ENCODE measurements around the gene AFAP1.

The AFAP1 gene

GRCh38 chr4:7733801-7734650 lies 205.6 kb downstream of the AFAP1 start:
- no peak for DNase-seq

GRCh38 chr4:7733201-7733600 lies 206.5 kb downstream of the AFAP1 start:
- no peak for DNase-seq

GRCh38 chr4:7732263-7732662 lies 207.4 kb downstream of the AFAP1 start:
- DNase-seq = no peak

DNA sequence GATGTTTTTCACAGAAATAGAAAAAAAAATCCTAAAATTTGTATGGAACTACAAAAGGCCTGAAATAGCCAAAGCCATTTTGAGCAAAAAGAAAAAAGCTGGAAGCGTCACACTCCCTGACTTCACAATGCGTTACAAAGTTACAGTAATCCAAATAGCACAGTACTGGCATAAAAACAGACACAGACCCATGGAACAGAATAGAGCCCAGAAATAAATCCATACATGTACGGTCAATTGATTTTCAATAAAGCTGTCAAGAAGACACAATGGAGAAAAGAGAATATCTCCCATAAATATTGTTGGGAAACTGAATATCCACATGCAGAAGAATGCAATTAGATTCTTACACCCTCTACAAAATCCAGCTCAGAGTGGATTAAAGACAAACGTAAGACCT lies 208.2 kb downstream of the AFAP1 start:
- no peak for DNase-seq

- no peak for DNase-seq
Measured at GRCh38 chr4:7727749-7728148, 211.9 kb downstream of the AFAP1 start.

- no peak for DNase-seq
Measured at GRCh38 chr4:7726665-7727413, 212.8 kb downstream of the AFAP1 start.

- DNase-seq = no peak
Measured at GRCh38 chr4:7725951-7726350, 213.7 kb downstream of the AFAP1 start.

GRCh38 chr4:7723625-7724024 lies 216.0 kb downstream of the AFAP1 start:
- DNase-seq = no peak

DNA sequence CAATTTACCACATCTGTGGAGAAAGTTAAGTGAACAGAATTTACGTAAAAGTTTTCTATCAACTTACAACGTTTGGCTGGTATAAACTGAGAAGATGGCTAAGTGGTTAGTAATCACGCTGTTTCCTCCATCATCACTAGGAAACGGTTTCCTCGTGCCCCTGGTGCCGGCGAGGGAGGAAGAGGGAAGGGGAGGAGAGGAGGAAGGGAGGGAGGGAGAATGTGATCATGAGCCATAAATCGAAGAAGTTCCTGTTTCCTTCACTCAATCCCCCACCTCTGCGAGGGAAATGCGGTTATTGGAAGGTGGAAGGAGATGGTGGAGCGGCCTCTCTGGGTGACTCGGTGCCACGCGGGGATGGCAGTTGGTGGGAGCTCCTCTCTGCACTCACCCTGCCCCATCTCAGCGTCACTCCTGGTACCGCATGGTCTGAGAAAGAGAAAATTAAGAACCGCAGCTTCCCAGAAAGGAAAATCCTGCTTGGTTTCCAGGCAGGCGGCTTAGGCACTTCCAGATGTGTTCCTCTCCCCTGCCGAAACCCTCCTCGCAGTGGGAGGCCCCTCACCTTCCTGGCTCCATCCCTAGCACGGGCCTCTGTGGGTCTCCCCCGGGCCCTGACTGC lies 216.8 kb downstream of the AFAP1 start:
- no peak for DNase-seq

DNA sequence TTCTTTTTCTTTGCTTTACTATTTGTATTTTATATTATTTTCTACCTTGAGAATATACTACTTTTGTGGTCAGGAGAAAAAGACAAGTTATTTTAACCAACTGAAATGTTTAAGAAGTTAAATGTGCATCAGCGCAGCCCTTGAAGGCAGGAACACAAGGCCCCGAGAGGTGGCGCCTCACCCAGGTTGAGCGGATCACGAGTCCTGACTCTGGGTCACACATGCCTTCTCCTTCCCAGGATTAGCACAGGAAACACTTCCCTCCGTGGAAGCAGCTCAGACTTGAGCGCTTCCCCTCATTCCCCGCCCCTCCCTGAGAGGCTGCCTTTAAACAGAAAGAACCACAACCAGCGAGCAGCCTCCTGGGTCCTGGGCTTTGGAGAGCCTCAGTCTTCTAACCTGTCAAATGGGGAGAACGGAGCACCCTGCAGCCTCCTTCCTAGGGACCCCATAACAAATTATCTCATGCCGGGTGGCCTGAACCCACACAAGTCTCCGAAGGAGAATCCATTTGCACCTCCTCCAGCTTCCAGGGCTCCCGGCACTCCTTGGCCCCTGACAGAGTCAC lies 217.6 kb downstream of the AFAP1 start:
- DNase-seq = no peak

GRCh38 chr4:7719354-7720174 lies 220.1 kb downstream of the AFAP1 start:
- DNase-seq = peak; percentile 58

GRCh38 chr4:7717946-7718490 lies 221.6 kb downstream of the AFAP1 start:
- DNase-seq = no peak

DNA sequence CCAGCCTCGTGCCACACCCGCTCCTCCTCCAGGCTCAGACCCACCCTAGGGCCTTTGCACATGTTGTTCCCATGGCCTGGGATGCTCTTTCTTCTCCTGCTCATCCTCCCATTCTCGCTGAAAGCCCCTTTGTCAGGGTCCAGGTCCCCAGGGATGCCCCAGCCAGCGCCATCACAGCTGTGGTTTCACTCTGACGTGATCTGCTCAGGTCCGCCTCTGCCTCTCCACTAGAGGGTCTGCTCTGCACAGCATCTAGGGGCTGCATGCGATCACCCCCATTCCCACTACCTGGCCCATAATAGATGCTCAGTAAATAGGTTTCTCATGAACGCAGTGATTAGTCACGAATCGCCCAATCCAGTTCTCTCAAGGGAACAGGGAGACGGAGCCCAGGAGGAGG lies 222.5 kb downstream of the AFAP1 start:
- DNase-seq = no peak

GRCh38 chr4:7716010-7716721 lies 223.5 kb downstream of the AFAP1 start:
- no peak for DNase-seq

DNA sequence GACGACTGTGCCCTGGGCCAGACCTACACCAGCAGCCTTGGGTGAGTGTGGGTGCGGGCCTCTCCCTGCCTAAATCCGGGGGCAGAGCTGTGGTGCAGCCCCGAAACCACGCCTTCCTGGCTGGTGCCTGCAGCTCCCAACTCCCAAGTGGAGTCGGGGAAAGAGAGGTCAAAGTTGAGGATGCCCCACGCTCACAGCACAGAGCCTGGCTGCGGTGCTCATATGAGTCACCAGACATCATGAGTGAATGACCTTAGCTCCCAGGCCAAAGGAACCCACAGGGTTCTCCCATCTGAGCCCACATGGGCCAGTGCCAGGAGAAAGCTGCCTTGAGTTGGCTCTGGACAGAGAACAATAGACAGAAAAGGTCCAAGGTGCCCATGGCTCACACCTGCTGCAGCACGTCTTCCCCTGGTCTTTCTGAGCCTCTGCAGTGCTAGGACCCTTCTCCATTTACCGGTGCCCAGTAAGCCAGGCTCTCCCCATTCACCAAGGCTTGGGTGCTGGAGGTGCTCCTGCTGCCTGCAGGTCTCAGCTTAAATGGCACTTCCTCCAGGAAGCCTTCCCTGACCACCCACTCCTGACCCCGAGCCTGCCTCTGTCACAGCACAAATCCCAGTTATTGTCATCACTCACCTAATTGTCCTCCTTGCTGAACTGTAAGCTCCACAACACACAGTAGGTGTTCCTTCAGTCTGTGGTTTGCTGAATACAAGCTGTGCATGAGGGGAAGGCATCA lies 224.2 kb downstream of the AFAP1 start:
- DNase-seq = no peak

- DNase-seq = no peak
Measured at GRCh38 chr4:7714738-7715137, 224.9 kb downstream of the AFAP1 start.

GRCh38 chr4:7714176-7714575 lies 225.5 kb downstream of the AFAP1 start:
- no peak for DNase-seq

- no peak for DNase-seq
Measured at GRCh38 chr4:7713757-7714156, 225.9 kb downstream of the AFAP1 start.

DNA sequence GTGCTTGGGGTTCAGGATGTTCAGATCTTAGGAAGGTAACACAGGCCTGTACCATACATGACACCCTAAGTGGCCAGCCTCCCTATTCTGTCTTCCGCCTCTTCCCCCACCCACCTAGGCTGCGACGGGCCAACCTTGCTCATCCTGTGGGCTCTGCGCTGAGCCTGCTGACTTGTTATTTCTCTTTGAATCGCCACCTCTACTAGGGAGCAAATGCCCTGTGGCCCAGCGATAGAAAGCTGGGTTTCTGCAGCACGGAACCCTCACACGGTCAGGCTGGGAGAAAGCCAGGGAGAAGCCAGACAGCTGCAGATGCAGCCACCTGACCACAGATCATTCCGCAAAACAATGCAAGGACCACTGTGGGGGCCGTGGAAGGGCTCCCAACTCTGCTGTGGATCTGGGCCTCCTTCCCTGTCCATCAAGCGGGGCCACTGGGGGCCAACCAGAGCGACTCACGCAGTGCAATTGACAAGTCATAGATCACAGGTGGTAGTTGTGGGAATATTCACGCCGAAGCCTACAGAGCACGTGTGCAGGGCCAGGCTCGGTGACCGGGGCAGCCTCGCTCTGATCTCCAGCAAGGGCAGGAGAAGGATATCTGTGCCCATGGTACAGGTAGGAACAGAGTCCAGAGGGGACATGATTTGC lies 227.5 kb downstream of the AFAP1 start:
- no peak for DNase-seq

- DNase-seq = no peak
Measured at GRCh38 chr4:7711307-7711963, 228.2 kb downstream of the AFAP1 start.

Data from stimulated activated CD4-positive, alpha-beta T cell treated with anti-CD3 and anti-CD28 coated beads, Interleukin-1b, Interleukin-23, amount 100 ng/mL, for 48 hours (primary cell).